NCI-H82 treated with DMSO at 0.1 percent for 48 hours (cell line): Measurements from ENCODE around the gene ELSPBP1.
"Not testable (repeated sequence)": the region's sequence is repeated elsewhere in the genome, so short reads cannot be mapped to it uniquely, and the experiment has no call there.

Experiments used
- DNase-seq: peaks from one replicate; lab custom pipeline; 2025; ENCODE audit not compliant: unreplicated experiment; lab: John Stamatoyannopoulos, UW

Gene ELSPBP1

DNA sequence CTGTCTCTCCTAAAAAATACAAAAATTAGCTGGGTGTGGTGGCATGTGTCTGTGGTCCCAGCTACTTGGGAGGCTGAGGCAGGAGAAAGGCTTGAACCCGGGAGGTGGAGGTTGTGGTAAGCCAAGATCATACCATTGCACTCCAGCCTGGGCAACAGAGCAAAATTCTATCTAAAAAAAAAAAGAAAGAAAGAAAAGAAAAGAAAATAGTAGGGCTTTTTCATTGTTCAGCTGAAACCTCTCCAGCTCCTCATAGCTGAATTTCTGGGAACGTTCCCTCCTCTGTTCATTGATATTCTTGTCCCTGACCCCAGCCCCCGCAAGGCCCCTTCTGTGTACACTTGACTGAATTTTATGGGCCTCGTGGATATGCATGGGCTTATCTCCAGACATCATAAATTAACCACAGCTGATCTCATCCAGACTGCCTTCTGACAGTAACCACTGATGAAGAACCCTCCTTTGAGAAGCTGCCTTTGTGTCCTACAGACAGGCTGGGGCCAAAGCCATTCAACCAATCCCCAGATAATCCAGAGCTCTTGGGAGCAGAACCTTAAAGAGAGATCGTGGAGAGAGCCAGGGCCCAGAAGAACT lies at the start of gene ELSPBP1:
Gene ELSPBP1 (plus strand): TSS at position 424 of the 594 bp plus-strand sequence. CDS start 14,036 bp downstream, outside the sequence.
- peak; percentile 74 for DNase-seq

DNA sequence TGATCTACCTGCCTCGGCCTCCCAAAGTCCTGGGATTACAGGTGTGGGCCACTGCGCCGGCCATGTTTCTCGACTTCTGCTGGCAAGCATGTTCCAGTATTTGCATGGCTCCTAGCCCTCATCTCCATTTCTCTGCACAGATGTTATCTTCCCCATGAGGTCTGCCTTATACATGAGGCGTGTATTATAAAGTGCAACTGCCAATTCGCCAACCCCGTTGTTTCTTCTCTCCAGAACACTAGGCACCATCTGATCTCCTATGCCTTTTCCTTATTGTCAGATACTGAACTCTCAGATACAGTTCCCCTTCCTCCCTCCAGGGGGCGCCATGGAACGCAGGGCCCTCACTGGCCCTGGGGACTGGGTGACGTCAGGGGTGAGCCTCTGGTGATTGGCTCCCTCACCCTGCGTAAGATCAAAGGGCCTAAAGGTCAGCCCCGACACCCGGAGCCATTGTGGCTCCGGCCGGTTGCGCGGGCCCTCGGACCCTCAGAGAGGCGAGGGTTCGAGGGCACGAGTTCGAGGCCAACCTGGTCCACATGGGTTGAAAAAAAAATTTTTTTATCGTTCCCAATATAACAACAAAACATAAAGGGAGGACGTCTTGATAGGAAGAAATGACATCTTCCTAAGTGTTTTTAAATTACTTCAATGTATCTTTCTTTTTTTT lies 44.4 kb upstream of the ELSPBP1 start:
- not testable (repeated sequence) for DNase-seq

DNA sequence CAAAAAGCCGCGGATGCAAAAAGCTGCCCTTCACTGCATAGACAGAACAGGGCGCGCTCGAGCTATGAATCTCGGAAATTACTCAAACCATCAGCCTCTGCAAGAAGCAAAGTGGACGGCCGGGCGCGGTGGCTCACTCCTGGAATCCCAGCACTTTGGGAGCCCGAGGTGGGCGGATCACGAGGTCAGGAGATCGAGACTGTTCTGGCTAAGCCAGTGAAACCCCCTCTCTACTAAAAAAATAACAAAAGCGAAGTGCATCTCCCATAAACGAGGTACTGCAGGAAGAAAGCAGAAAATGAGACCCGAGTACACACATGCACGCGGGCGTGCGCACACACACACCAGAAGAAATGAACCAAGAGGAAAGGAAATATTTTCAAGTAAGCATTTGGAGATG lies 42.3 kb upstream of the ELSPBP1 start:
- not testable (repeated sequence) for DNase-seq

DNA sequence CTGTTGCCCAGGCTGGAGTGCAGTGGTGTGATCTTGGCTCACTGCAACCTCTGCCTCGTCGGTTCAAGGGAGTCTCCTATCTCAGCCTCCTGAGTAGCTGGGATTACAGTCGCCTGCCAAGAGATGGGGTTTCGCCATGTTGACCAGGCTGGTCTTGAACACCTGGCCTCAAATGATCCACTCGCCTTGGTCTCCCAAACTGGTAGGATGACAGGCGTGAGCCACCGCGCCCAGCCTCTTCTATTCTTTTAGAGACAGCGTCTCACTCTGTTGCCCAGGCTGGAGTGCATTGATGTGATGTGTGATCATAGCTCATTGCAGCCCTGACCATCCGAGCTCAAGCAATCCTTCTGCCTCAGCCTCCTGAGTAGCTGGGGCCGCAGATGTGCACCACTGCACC lies 38.5 kb upstream of the ELSPBP1 start:
- DNase-seq = not testable (repeated sequence)

DNA sequence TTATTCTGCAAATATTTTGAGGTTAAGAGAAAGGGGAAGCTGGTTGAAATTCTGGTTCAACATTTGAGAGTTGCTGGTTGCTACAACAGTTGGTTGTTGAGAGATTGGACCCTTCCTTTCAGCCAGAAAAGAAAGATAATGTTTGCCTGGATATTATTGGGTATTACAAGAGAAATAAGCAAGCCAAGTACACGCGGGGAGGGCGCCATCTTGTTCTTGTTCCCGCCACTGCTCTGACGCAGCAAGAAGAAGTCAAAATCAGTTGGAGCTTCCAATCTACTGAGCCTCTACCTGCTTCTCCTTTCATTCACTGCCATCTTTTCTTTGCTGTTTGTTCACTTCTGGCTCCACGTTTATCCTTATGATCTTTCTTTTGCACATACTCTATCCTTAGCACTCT lies 20.9 kb upstream of the ELSPBP1 start:
- DNase-seq = no peak

DNA sequence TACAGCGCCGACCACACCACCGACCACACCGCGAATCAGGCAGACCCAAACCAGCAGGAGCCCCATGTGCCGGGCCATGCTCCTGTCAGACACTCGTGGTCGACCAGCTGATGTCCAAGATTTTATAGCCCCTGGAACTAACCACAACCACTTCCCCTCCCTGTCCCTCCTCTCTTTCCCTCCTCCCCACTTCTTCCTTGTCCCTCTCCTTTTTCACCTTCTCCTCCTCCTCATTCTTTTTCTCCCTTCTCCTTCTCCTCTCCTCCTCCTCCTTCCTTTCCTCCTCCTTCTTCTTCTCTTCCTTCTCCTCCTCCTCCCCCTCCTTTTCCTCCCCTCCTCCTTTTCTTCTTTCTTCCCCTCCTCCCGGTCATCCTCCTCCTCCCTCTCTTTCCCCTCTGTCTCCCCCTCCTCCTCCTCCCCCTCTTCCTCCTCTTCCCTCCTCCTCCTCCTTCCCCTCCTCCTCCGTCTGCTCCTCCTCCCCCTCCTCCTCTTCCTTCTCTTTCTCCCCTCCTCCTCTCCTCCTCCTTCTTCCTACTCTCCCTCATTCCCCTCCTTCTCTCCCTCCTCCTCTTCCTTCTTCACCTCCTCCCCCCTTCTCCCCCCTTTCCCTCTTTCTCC lies 3.1 kb upstream of the ELSPBP1 start:
- DNase-seq = no peak

DNA sequence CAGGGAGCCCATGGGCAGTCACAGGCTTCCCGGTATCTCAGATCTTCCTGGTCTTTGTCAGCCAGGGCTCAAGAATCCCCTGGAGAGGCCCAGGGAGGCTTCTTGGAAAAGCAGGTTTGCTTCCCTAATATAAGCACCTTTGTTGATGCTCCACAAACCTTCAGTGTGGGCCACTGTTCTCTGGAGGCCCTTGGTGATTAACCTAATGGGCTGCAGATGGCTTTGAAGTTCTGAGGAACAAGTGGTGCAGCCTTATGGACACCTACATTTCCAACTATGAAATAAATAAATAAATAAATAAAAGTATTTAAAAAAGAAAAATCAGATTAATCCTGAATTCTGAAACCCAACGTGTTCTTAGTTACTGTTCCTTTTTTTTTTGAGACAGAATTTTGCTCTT lies 2.4 kb upstream of the ELSPBP1 start, which contains the start of gene BSPH1:
Gene BSPH1 (minus strand): TSS at position 101 of the 400 bp plus-strand sequence. CDS start 89 bp downstream, at position 12.
- no peak for DNase-seq

DNA sequence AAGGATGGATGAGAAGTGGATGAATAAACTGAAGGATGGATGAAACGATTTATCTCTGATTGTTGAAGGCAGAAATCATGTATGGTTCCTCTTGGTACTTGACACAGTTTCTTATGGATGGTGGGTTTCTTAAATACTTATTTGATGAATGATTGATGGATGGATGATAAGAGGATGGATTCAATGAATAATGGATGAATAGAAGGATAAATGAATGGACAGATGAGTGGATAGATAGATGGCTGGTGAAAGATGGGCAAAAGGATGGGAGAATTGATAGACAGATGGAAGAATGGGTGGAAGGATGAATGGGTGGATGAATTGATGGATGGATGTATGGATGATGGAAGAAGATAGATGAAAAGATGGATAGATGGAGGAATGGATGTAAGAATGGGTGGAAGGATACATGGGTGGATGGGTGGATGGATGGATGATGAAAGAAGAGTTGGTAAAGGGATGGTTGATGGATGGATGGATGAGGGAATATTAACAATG lies 1.8 kb downstream of the ELSPBP1 start:
- no peak for DNase-seq

DNA sequence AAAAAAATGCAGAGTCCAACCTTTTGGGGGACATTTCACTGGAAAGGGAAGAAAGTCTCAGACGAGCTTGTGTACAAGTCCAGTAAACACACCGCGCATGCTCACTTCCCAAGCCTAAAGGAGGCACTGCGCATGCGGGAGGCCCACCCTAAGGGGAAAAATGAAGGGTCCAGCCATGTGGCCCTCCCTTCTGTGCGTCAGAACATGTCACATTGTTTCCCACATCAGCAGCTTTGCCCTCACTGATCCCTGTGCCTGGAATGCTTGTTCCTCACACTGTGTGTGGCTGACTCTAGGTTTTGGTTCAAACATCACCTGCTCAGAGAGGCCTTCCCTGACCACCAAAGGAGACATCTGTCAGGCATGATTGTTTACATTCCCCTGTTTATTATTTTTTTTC lies 4.4 kb downstream of the ELSPBP1 start:
- DNase-seq = no peak

DNA sequence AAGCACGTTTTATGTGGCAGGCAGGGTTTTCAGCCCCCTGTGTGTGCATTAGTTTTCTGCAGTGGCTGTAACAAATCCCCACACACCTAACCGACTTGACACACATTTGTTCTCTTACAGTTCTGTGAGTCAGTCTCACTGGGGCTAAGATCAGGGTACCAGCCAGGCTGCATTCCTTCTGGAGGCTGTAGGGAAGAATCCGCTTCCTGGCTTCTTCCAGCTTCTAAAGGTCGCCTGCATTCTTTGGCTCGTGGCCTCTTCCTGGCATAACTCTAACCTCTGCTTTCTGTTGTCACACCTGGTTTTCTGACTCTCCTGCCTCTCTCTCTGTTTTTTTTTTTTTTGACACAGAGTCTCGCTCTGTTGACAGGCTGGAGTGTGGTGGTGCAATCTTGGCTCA lies 6.4 kb downstream of the ELSPBP1 start:
- DNase-seq = no peak

DNA sequence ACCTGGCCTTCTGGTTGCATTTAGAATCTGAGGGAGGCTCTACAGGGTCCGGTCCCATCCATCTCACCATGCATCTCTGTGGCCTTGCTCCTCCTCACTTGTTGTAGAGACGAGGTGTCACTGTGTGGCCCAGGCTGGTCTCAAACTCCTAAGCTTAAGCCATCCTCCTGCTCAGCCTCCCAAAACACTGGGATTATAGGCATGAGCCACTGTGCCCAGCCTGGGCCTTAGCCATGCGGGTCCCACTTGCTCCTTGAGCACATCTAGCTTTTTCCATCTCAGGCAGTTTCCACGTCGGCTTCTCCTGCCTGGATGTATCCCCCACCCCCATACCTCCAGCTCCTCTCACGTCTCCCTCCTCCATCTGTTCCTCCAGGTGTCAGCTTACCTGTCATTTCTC lies 9.8 kb downstream of the ELSPBP1 start:
- DNase-seq = no peak

DNA sequence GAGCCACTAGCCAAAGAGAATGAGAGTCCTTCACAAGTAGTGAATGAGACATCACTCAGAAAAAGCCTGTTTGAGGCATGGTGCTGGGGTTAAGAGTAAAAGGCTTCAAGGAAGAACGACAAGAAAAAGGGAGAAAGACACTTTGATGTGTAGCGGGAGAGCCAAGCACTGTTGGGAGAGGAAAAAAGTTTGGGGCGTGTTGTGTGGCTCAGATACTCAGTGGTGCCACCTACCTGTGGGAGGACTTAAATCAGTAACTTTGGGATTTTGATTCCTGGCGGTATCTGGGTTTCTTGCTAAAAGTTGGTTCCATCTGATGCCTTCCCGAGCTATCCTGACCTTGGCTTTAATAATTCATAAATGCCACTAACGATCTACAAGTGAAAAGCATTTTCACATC lies 12.3 kb downstream of the ELSPBP1 start:
- no peak for DNase-seq

DNA sequence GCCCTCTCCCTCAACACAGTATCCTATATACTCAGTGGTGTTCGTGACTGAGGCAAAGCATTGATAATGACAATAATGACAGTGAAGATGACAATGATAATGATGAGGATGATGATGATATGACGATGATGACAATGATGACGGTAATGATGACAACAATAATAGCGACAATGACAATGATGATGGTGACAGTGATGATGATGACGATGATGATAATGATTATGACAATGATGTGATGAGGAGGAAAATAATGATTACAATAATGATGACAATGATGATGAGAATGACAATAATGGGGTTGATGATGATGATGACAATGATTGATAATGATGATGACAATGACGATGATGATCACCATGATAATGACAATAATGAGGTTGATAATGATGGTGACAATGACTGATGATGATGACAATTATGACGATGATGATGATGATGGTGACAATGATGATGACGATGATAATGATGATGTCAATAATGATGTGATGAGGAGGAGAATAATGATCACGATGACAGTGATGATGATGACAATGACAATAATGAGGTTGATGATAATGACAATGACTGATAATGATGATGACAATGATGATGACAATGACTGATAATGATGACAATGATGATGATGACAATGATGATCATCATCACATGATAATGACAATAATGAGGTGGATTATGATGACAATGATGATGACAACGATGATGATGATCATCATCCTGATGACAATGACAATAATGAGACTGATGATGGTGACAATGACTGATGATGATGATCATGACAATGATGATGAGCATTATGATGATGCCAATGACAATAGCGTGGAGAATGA lies 16.7 kb downstream of the ELSPBP1 start:
- DNase-seq = no peak

DNA sequence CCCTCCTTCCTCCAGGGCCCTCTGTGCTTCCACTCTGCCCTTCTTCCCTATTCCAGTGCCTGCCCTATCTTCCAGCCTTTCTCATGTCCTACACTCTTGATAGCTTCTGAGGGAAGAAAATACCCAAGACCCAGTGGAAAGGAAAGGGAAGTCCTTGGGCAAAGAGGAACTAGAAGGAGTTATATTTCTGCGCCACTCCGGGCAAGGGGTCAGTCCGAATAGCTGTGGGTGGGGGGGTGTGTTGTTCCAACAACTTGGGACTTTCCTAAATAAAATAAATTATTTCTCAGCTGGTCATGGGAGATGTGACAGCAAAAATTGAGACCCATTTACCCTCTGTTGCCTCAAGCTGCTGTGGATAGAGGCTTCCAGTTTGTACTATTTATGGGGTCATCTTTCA lies 26.3 kb downstream of the ELSPBP1 start:
- no peak for DNase-seq

DNA sequence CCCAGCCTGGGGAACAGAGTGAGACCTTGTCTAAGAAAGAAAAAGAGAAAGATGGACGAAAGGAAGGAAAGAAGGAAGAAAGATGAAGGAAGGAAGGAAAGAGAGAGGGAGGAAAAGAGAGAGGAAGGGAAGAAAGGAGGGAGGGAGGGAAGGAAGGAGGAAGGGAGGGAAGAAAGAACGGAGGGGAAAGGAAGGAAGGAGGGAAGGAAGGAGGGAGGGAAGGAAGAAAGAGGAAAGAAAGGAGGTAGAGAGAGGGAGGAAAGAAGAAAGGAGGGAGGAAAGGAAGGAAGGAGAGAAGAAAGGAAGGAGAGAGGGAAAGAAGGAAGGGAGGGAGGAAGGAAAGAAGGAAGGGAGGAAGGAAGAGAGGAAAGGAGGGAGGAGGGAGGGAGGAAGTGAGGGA lies 28.6 kb downstream of the ELSPBP1 start:
- DNase-seq = no peak

DNA sequence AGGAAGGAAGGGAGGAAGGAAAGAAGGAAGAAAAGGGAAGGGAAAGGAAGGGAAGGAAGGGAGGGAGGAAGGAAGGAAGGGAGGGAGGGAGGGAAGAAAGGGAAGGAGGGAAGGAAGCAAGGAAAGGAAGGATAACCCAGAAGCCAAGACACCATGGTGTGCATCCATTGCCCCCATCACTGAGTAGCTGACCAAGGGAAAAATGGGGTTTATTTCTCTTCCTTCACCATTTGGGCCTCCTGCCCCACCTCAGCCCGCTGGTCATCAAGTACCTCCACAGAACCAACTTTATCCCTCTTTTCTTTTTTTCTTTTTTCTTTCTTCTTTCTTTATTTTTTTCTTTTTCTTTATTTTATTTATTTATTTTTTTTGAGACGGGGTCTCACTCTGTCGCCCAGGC lies 29.1 kb downstream of the ELSPBP1 start:
- no peak for DNase-seq

DNA sequence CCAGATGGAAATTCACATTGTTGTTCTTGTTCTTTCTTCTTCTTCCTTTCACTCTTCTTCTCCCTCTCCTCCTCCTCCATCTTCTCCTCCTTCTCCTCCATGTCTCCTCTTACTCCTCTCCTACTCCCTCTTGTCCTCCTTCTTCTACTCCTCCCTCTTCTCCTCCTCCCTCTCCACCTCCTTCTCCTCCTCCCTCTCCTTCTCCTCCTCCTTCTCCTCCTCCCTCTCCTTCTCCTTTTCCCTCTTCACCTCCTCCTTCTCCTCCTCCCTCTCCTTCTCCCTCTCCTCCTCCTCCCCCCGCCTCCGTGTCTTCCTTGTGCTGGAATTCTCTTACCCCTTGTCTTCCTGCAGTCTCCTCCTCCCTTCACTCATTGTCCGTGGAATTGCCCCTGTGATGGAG lies 31.0 kb downstream of the ELSPBP1 start:
- DNase-seq = no peak

DNA sequence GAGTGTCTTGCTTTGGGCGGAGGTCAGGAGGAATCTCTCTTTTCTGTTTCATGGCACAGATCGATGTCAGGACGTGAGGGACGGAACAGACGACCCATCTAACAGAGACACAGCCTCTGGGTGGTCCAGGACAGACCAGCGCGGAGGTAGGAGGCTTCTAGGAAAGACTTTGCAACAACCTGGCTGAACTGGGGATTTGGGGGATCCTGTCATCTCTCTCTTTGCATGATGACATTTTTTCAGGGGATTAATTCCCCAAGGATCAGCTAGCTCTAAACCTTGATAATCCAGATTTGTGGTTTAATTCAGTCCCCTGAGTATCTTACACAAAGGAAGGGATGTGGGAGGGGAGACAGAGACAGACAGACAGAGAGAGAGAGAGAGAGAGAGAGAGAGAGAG lies 35.0 kb downstream of the ELSPBP1 start:
- DNase-seq = peak; percentile 97

DNA sequence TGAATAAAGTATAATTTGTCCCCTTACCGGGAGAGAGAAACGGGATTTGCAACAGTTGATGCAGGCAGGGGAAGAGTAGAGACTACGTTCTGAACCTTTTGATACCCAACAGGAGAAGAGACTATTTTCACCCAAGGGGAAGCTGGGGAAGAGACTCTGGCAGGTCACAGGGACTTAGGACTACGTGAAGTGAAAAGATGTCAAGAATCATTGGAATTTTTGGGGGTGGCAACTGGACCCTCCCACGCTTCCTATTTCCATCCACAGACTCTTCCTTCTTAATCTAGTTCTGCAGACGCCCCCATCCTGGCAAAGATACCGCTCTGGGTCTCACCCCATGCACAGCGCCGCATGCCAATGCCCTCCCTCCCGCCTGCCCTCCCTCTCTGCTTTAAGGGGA lies 35.6 kb downstream of the ELSPBP1 start:
- DNase-seq = no peak

DNA sequence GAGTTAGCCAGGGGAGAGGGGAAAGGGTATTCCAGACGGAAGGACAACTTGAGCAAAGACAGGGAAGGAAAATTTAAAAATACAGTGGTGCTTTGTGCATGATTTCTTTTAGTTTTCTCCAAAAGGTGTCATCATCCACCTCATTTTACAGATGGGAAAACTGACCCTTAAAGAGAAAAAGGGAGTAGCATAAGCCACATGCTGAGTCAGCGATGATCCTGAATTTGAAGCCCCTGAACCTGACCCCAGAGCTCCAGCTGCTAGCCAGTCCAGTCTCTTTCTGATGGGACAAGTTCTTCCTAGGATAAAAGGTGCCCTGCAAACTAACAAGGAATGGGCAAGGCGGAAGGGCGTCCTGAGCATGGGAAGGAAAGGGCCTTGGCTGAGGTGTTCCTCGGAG lies 39.2 kb downstream of the ELSPBP1 start:
- DNase-seq = no peak

DNA sequence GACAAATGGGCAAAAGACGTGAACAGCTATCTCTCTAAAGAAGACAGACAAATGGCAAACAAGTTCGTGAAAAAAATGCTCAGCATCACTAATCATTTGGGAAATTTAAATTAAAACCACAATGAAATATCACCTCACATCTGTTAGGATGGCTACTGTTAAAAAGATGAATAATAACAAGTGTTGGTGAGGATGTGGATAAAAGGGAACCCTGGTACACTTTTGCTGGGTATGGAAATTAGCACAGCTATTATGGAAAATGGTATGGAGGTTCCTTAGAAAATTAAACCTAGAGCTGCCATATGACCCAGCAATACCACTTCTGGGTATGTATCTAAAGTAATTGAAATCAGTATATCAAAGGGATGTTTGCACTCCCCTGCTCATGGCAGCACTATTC lies 42.3 kb downstream of the ELSPBP1 start:
- DNase-seq = no peak
